Ovary (tissue), 3 donors: Measurements from ENCODE around the gene SF3B3.

ENCODE experiments used
- EP300 ChIP-seq: sonication (generic); formaldehyde crosslinking; IDR thresholded peaks from one replicate; pipeline ENCODE4 v1.6.1; 2017; ENCODE audit warnings: antibody characterized with exemption
- TF ChIP-seq, protein P1 (sequence below), 3 donors: fragments of 450-650 bp in 2 of 3; fragments of 200-600 bp in 1 of 3; IDR thresholded peaks; one replicate each; pipeline versions ENCODE4 v1.5.1 to v1.8.0; 2016 to 2022; ENCODE audit warnings: antibody characterized with exemption in 3 of 3, mild to moderate bottlenecking in 1 of 3
- donor health status: DM: no; HTN: no; CAD: no.

GRCh38 chr16:70512456-70512855, 11.2 kb upstream of the SF3B3 start:
- TF ChIP-seq, protein P1, sequence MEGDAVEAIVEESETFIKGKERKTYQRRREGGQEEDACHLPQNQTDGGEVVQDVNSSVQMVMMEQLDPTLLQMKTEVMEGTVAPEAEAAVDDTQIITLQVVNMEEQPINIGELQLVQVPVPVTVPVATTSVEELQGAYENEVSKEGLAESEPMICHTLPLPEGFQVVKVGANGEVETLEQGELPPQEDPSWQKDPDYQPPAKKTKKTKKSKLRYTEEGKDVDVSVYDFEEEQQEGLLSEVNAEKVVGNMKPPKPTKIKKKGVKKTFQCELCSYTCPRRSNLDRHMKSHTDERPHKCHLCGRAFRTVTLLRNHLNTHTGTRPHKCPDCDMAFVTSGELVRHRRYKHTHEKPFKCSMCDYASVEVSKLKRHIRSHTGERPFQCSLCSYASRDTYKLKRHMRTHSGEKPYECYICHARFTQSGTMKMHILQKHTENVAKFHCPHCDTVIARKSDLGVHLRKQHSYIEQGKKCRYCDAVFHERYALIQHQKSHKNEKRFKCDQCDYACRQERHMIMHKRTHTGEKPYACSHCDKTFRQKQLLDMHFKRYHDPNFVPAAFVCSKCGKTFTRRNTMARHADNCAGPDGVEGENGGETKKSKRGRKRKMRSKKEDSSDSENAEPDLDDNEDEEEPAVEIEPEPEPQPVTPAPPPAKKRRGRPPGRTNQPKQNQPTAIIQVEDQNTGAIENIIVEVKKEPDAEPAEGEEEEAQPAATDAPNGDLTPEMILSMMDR (IDR thresholded peaks at IDR 0.05), result no peak
- TF ChIP-seq EP300, result no peak
